Subcutaneous adipose tissue (tissue), 4 donors: ENCODE measurements around the gene BPIFB3. TPM values are rescaled to one million over a fixed set of nuclear protein-coding genes. Genes with fewer than 3 reads are reported as not detected.

Experiments used
- total RNA-seq, 4 donors: library from RNA; depleted of rRNA; stranded (reverse); fragments of >200 nt; gene quantifications; one replicate each; pipeline ENCODE4 v1.1.0, GENCODE V29; 2016
- TF ChIP-seq, protein P1 (sequence below): fragments of 450-650 bp; IDR thresholded peaks from one replicate; pipeline ENCODE4 v1.5.1; 2016; ENCODE audit warnings: low read depth, mild to moderate bottlenecking, control low read depth, antibody characterized with exemption, moderate library complexity

BPIFB3 gene
- total RNA-seq, result not detected

- TF ChIP-seq, protein P1, sequence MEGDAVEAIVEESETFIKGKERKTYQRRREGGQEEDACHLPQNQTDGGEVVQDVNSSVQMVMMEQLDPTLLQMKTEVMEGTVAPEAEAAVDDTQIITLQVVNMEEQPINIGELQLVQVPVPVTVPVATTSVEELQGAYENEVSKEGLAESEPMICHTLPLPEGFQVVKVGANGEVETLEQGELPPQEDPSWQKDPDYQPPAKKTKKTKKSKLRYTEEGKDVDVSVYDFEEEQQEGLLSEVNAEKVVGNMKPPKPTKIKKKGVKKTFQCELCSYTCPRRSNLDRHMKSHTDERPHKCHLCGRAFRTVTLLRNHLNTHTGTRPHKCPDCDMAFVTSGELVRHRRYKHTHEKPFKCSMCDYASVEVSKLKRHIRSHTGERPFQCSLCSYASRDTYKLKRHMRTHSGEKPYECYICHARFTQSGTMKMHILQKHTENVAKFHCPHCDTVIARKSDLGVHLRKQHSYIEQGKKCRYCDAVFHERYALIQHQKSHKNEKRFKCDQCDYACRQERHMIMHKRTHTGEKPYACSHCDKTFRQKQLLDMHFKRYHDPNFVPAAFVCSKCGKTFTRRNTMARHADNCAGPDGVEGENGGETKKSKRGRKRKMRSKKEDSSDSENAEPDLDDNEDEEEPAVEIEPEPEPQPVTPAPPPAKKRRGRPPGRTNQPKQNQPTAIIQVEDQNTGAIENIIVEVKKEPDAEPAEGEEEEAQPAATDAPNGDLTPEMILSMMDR, result no peak
Measured at GRCh38 chr20:33053291-33054106, at the start of gene BPIFB3. TSS of gene BPIFB3 (plus strand) at chr20:33053903. CDS start at chr20:33055436, 1,533 bp downstream.

- TF ChIP-seq, protein P1, result no peak
Measured at GRCh38 chr20:33004141-33004751, 49.5 kb upstream of the BPIFB3 start, which contains the start of gene SUN5. TSS of gene SUN5 (minus strand) at chr20:33004433. CDS start at chr20:33004340, 93 bp downstream.

GRCh38 chr20:33005132-33005566 lies 48.6 kb upstream of the BPIFB3 start:
- TF ChIP-seq, protein P1, result no peak

GRCh38 chr20:33005908-33006775 lies 47.6 kb upstream of the BPIFB3 start:
- TF ChIP-seq, protein P1, result no peak

- TF ChIP-seq, protein P1, result no peak
Measured at GRCh38 chr20:33006776-33007375, 46.8 kb upstream of the BPIFB3 start.

DNA sequence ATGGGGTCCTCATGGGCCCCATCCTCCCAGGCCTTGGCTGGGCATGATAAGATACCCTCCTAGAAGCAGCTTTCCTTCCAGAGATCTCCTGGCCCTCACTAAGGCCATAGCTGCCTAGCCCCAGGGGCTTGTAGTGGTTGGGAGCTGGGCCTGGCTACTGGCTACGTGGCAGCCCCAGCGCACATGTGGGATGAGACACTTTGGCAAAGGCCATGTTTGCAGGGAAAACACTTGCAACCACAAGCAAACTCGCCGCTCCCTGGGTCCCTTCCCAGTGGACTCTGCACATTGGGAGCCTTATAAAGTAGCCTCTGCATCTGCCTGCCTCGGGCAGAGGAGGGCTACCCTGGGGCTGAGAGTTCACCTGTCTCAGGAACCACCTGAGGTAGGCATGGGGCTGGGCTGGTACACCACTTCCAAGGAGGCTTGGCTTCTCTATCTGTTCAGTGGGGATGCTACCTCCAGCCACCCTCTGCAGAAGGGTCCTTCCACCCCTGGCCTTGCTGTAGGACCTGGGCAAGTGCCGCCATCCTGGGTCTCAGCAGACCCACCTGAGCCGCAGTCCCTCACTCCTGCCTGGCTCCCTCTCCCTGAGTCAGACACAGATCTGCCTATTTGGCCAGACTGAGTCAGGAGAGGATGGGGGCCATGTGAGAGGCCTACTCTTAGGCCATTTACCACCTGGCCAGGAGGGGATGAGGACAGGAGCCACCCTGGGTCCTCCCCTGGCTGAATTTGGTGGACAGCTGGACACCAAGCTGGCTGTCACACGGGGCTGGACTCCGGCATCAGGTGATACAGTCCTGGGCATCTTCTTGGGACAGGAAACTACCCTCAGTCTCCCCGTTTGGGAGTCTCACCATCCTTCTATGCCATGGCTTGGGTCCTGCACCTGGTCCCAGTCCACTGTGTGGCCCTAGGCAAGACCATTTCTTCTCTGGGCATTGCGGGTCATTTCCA lies 46.0 kb upstream of the BPIFB3 start, which contains the start of gene BPIFB2:
Gene BPIFB2 (plus strand): TSS at position 329 of the 960 bp plus-strand sequence. CDS start 871 bp downstream, outside the sequence.
- TF ChIP-seq, protein P1, result no peak
